Measurements from ENCODE around the gene GATA3.

Gene GATA3

DNA sequence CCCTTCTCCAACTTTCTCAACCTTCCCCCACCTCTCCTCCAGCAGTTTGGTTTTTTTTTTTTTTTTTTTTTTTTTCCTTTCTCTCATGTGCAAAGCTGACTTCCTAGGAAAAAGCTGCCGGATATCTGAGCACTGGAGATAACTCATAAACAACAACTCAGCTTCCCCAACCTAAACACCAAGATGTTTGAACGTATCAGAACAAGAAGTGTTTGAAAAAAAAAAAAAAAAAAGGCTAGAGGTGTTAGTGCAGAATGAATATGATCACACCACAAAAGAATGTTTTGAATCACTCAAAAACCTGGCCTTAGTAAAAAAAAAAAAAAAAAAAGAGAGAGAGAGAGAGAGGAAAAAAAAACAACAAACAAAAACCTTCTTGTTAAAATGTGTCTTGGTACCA lies 11.2 kb downstream of the GATA3 start:
- DNase-seq, result peak; percentile 35

DNA sequence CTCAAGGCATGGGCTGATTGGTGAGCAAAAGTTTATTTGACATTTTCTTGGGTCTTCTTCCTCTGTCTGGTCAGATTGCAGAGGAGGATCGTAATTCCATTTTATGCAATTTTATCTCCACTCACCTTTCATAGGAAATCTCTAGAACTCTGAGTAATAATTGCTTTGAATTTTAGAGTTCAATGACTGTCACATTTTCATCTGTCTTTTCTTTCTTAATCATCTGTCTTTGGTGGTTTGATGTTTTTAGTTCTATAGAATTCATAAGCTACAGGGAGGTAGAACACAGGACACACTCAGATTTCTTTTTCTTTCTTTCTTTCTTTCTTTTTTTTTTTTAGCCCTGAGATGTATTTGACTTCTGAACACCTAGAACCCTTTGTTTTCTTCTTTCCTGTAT lies 11.6 kb downstream of the GATA3 start:
- no peak for DNase-seq

DNA sequence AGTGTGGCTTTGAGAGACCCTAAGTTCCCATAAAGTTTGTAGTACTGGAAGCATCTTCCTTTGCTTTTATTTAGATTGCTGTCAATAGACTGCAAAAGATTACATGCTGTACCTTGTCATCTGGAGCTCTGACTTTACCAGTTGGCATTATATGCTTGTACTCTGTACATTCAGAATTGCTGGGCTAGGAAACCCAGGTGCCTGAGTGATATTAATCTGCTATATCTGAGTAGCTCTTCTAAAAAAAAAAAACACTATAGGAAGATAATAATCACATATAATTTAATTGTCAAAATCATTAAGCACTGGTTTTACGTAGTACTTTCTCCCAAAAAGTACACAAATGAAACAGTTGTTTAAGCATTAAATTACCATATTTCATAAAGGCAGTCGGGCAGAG lies 12.3 kb downstream of the GATA3 start:
- DNase-seq, result no peak

DNA sequence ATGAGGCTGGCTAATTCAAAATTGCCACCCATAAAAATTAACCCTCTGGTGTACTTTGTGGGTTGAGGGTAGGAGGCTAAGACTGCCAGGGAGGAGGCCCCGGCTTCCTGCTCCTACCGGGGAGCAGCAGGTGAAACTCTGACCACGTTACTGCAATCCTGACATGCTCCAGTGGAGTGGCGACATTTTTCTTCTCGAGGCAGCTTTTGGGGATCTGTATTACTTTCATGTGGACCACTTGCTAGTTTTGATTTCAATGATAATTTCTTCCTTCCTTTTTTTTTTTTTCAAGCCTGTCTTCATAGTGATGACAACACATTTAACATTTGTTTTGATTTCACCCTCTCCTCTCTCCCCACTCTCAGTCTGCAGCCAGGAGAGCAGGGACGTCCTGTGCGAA lies 14.6 kb downstream of the GATA3 start:
- DNase-seq, result no peak

DNA sequence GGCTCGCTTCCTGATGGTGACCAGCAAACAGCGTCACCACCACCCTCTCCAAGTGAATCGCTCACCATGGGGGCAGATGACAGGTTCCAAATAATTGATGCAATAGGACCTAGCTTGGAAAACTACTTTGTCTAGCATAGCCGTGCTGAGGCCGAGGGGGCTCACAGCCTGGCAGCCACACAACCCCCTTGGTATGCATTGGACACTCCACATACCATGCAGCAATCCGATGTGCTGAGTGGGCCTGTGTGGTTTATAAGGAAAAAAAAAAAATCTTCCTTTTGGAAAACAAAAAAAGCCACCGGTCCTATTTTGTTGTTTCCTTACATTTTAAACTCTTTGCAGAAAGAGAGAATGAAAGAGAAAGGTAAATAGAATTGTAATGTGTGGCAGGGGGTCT lies 15.1 kb downstream of the GATA3 start:
- peak; percentile 85 for DNase-seq

DNA sequence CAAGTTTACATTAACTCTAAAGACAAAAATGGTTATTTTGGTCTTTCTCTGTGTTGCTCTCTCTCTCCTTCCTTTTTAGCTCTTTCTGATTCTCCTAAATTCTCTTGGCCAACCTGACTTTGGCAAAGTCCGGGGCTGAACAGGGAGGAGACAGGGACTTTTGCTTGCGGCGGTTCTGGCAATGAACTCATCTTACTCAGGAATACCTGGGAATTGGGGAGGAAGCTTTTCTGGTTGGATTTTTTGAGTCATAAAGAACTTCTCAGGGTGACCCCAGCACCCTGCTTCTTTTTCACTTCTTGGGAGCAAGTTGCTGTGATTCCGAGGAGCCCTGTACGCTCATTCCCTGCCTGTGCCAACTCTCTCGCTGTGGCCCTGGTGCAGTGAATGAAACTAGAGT lies 16.0 kb downstream of the GATA3 start:
- no peak for DNase-seq

DNA sequence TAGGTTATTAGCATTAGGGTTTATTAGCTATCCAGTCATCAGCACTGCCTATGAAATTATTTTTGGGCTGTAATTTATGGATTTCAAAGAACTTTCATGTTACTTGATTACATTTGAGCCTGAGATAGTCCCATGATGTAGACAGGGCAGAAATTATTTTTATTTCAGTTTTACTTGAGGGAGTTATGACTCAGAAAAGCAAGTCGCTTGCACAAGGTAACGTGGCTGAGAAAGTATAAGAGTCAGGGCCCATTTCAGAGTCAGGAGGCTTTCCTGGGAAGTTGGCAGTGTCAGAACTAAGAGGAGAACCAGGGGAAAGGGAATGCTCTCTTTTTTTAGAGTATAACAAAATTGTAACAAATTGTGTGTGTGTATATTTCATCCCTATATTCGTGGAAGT lies 16.5 kb downstream of the GATA3 start:
- peak; percentile 34 for DNase-seq

DNA sequence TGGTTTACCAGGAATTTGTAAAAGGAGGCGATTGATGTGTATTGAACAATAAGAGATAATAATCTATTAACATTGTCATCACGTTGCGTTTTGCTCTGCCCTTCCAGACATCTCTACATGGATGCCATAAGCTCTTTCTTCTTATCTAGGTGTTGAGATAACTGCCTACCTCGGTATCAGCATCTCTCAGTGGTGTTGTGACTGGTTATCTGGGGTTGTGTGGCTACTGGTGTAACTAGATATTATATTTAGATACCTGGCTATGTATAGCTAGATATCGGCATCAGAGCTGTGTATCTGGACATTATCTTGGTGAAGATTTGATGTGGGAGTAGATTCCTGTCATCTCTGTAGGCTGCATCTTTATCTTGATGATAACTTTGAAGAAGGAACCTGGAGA lies 17.2 kb downstream of the GATA3 start:
- no peak for DNase-seq

DNA sequence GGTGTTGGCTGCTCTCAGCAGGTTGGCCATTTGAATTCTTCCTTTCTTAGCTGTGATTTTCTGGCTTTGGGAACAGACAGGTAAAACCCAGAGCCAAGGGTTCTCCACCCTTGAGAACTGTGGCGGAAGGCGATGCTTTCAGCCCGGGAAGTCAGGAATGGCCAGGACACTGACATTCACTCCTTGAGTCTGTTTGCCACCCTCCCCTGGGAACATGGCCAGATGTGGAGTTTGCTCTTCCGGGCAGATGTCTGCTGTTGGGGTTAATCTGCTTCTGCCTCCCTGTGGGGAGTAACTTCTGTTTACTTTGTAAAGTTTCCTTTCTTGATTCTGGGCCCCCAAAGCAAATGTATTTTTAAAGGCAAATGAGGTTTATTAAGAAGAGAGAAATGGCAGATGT lies 17.7 kb downstream of the GATA3 start:
- no peak for DNase-seq

DNA sequence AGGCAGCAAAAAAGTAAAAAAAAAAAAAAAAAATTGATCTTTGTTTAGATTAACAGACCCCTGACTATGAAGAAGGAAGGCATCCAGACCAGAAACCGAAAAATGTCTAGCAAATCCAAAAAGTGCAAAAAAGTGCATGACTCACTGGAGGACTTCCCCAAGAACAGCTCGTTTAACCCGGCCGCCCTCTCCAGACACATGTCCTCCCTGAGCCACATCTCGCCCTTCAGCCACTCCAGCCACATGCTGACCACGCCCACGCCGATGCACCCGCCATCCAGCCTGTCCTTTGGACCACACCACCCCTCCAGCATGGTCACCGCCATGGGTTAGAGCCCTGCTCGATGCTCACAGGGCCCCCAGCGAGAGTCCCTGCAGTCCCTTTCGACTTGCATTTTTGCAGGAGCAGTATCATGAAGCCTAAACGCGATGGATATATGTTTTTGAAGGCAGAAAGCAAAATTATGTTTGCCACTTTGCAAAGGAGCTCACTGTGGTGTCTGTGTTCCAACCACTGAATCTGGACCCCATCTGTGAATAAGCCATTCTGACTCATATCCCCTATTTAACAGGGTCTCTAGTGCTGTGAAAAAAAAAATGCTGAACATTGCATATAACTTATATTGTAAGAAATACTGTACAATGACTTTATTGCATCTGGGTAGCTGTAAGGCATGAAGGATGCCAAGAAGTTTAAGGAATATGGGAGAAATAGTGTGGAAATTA lies 19.4 kb downstream of the GATA3 start:
- peak; percentile 31 for DNase-seq

DNA sequence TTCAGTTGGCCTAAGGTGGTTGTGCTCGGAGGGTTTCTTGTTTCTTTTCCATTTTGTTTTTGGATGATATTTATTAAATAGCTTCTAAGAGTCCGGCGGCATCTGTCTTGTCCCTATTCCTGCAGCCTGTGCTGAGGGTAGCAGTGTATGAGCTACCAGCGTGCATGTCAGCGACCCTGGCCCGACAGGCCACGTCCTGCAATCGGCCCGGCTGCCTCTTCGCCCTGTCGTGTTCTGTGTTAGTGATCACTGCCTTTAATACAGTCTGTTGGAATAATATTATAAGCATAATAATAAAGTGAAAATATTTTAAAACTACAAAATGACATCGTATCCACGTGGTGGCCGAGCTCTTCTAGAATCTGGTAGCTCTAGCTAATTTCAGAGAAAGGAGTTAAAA lies 20.4 kb downstream of the GATA3 start:
- no peak for DNase-seq

DNA sequence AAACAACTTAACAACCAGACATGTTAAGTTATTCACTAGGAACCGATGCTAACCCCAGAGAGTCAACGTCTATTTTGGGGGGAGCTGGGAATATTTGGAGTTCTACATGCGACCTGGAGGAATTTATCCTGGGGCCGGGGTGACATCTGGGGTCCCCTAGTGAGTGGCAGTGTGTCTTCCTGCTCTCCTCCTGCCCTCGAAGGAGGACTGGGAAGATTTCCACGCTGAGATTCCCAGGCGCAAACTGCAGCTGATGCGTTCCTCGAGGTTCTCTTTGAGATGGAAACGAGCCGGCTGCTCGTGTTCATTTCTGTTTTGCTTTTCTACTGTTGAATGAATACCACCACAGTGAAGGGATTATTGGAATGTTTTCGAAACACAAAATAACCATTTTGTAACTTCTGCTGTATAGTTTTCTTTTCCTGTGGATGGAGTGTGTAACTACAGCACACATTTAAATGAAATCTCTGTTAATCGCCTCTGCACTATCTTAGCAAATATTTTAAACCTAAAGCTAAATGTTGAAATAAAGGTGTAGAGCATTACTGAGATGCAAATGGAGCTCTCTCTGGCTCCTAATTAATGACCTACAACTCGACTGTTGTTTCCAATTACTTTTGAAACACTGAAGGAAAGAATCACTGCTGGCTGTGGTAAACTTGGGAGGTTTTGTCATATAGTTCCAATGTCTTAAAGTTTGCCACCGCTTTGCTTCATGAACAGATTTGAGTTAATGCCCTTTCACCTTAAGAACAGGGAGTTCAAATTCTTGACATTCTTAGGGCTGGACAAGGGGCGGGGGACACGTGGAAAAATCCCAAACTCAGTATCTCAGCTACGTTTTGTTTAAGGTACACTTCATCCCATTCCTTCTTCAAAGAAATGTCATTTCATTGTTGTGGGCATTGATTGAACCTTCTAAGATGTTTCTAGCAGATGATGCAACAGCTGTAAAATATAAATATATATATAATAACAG lies 21.1 kb downstream of the GATA3 start:
- no peak for DNase-seq

DNA sequence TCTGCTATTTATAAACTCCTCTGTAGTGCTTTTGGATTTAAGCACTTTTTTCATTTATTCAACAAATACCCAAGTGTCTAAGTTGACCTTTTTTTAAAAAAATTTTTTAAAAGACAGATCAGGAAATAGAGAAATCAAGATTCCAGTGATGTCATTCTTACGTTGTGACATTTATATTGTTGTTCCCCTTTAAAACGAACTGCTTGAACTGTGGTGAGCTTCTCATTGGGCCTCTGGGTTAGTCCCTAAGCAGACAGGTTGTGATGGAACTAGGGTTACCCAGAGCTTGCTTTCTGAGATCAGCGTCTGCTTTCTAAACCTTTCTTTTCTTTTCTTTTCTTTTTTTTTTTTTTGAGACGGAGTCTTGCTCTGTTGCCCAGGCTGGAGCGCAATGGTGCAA lies 22.4 kb downstream of the GATA3 start:
- no peak for DNase-seq

DNA sequence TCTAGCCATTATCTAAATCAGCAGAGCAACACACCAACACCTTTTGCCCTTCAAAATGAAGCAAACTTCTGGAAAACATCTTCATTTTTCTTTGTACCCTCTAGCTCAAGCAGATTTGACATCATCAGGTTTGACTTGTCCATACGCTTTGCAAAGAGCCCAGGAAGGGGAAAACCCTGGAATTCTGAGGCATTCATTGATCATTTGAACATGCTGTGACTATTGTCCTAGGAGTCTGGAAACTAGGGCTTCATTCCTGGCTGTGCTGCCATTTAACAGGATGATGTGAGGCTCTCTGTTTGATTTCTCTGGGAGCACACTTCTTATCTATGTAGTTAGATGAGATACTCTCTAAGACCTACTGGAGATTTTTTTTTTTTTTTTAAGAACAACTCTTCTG lies 23.5 kb downstream of the GATA3 start:
- DNase-seq, result no peak

DNA sequence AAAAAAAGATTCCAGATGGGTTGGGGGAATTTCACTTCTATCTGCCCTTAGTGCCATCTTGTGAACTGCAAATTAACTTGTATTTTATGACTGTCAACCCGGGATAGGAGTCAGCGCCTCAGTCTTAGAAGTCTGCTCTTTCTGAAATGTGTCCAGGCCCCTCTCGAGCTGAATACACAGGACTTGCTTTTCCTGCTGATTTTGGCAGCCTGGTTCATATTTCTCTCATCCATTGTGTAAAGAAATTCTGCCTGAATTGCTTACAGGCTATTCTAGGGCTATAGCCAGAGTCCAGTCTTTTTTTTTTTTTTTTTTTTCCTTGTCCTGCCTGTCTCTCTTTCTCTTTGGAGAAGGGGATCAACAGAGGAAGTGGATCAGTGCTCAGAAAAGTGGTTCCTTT lies 24.6 kb downstream of the GATA3 start:
- DNase-seq, result no peak

DNA sequence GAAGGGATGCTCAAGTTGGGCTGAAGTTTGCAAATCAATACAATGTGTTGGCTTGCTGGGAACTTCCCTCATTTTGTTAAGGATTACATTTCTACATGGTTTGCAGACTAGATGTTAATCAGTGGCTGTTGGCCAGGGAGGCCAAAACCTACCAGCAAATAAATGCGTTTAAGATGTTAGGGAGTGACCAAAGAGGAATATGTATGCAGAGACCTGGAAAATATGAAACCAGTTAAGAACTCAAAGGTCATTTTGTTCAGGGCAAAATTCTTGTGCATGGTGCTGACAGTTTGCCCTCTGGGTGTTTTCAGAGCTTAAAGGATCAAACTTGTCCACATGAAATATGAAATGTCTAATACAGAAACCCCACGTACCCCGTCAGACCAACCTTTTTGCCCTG lies 30.3 kb downstream of the GATA3 start:
- DNase-seq, result no peak

DNA sequence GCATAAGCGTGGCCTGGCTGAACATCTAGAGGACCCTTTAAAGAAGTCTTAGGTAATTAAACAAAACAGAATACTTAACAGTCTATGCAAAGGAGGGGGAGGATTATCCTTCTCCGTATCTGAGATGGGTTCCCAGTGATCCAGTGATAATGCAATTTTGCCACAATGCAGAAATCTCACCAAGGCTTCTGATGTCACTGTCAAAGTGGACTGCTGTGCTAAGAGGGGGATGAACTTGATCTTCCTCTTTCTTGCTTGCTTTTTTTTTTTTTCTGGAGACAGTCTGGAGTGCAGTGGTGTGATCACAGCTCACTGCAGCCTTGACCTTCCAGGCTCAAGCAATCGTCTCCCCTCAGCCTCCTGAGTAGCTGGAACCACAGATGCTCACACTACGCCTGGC lies 30.8 kb downstream of the GATA3 start:
- DNase-seq, result no peak

DNA sequence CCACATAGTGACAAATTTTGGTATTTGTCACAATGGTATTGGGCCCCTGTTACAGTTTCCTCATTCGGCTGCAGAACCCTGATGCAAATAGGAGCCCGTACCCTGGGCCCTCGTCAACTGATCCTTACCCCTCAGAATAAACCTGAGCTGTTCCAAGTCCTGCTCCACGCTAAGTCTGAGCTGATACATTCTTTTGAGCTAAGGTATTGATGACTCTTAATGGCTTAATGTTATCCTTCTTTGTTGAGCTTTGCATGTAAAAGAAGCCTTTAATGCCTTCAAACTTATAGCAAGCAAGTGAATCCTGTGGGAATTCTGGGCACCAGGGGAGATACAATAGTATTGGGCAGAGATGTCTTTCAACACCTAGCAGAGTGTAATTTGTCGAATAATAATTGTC lies 31.8 kb downstream of the GATA3 start:
- no peak for DNase-seq

DNA sequence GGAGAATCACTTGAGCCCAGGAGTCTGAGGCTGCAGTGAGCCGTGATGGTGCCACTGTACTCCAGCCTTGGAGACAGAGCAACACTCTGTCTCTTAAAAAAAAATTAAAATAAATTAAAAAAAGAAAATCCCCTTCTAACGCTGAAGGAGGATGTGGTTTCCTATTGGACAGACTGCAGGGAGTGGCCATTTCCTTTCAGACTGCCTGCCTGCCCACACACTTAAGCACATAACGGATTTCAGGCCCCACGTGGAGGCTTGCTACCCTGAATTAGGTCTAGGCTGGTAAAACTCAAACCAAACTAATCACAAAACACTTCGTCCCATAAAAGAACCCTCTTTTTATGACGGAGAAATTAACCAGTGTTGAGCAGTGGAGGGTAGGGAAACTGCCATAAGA lies 34.0 kb downstream of the GATA3 start:
- DNase-seq, result no peak

DNA sequence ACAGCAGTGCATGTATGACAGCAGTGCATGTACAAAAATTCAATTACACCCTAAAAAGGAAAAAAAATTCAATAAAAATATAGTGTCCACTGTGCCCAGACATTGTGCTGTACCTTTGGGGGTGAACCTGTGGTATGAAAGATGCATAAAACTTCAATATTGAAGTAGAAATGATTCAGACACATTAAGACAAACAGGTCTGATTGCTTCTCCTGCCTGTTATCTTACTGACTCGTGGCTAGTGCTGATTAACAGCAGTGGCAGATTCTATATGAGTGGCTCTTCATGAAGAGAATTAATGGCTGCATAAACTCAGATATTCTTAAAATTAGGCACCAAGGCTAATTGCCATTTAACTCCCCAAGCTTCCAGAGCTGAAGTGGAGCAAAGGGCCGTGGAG lies 37.9 kb downstream of the GATA3 start:
- DNase-seq, result no peak

DNA sequence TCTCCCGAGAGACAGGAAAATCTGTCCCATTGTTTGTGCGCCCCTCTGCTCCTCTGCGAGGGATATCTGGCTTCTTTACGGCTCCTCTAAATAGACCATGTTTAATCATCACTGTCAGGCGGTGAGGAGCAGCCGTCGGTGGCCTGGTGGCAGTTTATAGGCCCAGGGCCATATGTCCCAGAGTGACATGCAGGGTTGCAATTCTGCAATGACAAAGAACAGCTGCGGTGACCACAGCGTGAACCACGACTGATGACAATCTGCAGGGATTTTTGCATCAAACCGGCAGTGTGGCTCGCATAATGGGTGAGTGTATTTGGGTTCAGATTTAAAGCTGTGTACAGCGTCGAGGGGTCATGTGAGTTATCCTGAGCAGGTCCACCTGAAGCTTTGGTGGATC lies 41.5 kb downstream of the GATA3 start:
- no peak for DNase-seq

DNA sequence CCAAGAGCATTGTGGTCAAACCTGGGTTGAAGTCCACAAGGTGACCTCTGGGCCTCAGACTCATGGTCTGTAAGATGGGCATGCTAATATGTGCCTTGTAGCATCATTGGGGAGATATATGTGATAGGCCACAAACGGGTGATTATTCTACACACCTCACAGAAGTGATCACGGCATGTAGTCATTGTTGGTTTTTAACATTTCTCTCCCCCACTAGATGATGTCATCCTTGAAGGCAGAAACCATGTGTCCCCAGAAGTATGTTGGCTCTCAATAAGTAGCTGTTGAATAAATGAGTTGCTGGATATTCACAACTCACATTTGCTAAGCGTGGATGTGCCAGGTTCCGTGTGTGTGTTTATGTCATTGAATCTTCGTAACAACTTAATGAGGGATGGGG lies 42.4 kb downstream of the GATA3 start:
- no peak for DNase-seq

DNA sequence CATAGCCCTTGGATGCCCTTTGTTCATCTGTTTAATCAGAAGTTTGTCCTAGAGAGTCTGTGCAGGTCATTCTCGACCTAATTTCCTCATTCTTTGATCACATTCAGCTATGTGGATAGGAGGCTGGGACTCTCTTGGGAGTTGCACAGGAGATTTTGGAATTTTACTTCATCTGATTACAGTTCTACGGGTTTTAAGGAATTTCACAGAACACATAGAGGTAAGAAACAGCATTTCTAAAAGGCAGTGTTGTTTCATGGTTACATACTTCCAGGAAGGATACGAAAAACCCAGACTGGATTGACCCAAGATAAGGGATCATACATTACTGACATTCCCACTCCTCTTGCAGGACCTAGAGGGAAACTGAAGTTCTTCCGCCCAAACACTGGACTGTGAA lies 45.9 kb downstream of the GATA3 start:
- DNase-seq, result no peak

DNA sequence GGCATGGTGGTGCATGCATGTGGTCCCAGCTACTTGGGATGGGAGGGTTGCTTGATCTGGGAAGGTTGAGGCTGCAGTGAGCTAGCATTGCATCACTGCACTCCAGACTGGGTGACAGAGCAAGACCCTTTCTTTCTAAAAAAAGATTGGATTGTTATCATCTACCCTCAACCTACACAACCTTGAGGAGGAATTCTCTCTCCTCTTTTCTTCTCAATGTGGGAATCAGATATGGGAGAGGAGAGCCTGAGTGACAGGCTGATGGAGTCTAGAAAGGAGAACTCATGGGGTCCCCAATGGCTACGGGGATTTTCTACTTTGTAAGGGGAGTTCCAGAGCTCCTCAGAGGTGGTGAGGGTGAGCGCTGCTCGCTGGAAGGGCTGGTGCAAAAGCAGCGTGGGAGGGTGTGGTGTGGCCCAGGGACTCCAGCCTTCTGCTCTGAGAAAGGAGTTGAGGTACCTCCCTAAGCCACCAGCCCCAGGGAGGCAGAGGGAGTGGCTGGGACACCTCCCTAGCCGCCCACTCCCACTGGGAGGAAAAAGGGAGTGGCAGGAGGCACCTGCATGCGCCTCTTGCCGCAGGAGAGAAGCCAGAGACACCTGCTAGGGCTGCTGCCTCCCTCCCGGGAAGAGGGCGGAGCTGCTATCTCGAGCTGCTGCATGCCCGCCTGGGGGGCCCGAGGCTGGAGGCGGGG lies 48.4 kb downstream of the GATA3 start:
- DNase-seq, result no peak
